ENCODE data around the gene CMTM8. TPM values are rescaled to one million over a fixed set of nuclear protein-coding genes. Genes with fewer than 3 reads are reported as not detected.

The CMTM8 gene
- total RNA-seq, 1 experiment from 2014 or later, result 9.0 TPM

DNA sequence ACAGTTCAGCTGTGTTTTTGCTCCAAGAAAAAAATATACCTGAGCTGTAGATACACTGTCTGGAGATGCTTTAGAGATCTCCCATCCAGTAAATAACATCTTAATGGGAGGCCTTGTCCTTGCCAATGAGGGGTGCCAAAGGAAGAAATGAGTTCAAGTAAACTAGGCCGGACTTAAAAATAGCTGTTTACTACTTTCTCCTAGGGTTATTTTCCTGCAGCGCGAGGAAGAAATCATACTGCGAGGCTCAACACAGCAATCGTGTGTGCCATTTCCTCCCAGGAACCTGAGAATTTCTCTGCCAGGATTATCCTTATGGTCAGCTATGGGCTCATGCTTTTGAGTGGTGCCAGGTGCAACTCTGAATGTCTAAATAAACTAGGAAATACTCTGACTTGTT, 71.9 kb downstream of the CMTM8 start:
- ChIA-PET CTCF (interaction anchor here (0.9 to 1.3 kb wide), 3 partner anchors 14 to 26 kb away, joined by 3 to 4 read pairs (median 3); no protein-coding TSS in a partner anchor), POLR2A (interaction anchor here (0.6 kb wide), 1 partner anchor 37 kb away, joined by 6 read pairs; no protein-coding TSS in a partner anchor)
- H3K4me3 Mint-ChIP-seq, result no peak overlapping the region
- peaks cover 45% of the 10 kb centered on the region for H3K4me1 Mint-ChIP-seq
- H3K27me3 Mint-ChIP-seq (ENCODE audit: low read depth), result no peaks in the 10 kb centered on the region
- ATAC-seq (no peak), DNase-seq (ENCODE audit: low spot score) (no peak)
- TF ChIP-seq, protein P1, sequence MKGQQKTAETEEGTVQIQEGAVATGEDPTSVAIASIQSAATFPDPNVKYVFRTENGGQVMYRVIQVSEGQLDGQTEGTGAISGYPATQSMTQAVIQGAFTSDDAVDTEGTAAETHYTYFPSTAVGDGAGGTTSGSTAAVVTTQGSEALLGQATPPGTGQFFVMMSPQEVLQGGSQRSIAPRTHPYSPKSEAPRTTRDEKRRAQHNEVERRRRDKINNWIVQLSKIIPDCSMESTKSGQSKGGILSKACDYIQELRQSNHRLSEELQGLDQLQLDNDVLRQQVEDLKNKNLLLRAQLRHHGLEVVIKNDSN (CRISPR knock-in tag; IDR thresholded peaks at IDR 0.05), result no peak
- TF ChIP-seq SP1 (CRISPR knock-in tag; conservative IDR thresholded peaks at IDR 0.05) (no peak), EMX1 (CRISPR knock-in tag; IDR thresholded peaks at IDR 0.05) (no peak), ZNF263 (CRISPR knock-in tag; IDR thresholded peaks at IDR 0.05; ENCODE audit: low read depth) (no peak), MXD4 (CRISPR knock-in tag; IDR thresholded peaks at IDR 0.05; ENCODE audit: borderline replicate concordance) (no peak), MYBL2 (CRISPR knock-in tag; IDR thresholded peaks at IDR 0.05) (no peak), SMAD4 (CRISPR knock-in tag; IDR thresholded peaks at IDR 0.05) (no peak), NFATC4 (CRISPR knock-in tag; IDR thresholded peaks at IDR 0.05) (no peak), TEAD4 (CRISPR knock-in tag; IDR thresholded peaks at IDR 0.05) (no peak), NR2C2 (CRISPR knock-in tag; IDR thresholded peaks at IDR 0.05) (no peak), ZNF396 (CRISPR knock-in tag; IDR thresholded peaks at IDR 0.05; ENCODE audit: borderline replicate concordance) (no peak)
- TF ChIP-seq, protein P2, sequence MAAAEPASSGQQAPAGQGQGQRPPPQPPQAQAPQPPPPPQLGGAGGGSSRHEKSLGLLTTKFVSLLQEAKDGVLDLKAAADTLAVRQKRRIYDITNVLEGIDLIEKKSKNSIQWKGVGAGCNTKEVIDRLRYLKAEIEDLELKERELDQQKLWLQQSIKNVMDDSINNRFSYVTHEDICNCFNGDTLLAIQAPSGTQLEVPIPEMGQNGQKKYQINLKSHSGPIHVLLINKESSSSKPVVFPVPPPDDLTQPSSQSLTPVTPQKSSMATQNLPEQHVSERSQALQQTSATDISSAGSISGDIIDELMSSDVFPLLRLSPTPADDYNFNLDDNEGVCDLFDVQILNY (CRISPR knock-in tag; IDR thresholded peaks at IDR 0.05), result no peak
- TF ChIP-seq, protein P3, sequence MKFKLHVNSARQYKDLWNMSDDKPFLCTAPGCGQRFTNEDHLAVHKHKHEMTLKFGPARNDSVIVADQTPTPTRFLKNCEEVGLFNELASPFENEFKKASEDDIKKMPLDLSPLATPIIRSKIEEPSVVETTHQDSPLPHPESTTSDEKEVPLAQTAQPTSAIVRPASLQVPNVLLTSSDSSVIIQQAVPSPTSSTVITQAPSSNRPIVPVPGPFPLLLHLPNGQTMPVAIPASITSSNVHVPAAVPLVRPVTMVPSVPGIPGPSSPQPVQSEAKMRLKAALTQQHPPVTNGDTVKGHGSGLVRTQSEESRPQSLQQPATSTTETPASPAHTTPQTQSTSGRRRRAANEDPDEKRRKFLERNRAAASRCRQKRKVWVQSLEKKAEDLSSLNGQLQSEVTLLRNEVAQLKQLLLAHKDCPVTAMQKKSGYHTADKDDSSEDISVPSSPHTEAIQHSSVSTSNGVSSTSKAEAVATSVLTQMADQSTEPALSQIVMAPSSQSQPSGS (CRISPR knock-in tag; IDR thresholded peaks at IDR 0.05; ENCODE audit: borderline replicate concordance, low read depth), result no peak
- TF ChIP-seq, protein P4, sequence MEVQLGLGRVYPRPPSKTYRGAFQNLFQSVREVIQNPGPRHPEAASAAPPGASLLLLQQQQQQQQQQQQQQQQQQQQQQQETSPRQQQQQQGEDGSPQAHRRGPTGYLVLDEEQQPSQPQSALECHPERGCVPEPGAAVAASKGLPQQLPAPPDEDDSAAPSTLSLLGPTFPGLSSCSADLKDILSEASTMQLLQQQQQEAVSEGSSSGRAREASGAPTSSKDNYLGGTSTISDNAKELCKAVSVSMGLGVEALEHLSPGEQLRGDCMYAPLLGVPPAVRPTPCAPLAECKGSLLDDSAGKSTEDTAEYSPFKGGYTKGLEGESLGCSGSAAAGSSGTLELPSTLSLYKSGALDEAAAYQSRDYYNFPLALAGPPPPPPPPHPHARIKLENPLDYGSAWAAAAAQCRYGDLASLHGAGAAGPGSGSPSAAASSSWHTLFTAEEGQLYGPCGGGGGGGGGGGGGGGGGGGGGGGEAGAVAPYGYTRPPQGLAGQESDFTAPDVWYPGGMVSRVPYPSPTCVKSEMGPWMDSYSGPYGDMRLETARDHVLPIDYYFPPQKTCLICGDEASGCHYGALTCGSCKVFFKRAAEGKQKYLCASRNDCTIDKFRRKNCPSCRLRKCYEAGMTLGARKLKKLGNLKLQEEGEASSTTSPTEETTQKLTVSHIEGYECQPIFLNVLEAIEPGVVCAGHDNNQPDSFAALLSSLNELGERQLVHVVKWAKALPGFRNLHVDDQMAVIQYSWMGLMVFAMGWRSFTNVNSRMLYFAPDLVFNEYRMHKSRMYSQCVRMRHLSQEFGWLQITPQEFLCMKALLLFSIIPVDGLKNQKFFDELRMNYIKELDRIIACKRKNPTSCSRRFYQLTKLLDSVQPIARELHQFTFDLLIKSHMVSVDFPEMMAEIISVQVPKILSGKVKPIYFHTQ (CRISPR knock-in tag; IDR thresholded peaks at IDR 0.05), result no peak
- no peaks in the 10 kb centered on the region for H3K36me3 Mint-ChIP-seq
- H3K27ac Mint-ChIP-seq, result no peak overlapping the region
- peaks cover 8% of the 10 kb centered on the region for H3K9me3 Mint-ChIP-seq

DNA sequence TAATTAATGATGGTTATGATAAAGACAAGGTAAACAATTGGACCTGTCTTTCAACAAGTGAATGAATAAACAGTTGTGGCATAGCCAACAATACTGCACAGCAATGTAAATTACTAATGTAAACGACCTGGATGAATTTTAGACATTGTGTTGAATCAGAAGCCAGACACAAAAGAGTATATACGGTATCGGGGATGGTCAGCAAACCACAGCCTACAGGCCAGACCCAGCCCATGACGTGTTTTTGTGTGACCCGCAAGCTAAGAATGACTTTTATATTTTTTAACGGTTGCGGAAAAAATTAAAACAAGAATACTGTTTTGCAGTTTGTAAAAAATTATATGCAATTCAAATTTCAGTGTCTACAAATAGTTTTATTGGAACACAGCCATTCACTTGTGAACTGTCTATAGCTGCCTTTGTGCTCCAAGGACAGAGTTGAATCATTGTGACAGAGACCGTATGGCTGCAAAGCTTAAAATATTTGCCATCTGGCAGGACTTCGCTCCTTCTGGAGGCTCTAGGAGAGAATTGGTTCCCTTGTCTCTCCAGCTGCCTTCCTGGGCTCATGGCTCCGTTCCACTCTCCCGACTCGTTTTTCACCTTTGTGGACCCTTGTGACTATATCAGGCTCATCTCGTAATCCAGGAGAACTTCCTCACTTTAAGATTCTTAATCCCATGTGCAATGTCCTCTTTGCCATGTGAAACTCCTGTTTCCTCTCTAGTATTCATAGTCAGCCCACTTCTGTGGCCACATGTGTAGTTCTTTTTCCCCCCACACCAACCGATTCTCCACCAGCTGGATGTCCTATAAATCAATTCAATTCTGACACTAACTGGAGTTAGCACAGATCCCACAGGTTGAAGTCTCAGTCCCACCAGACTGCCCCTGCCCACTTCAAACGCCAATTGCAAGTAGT, 72.7 kb downstream of the CMTM8 start:
- Mint-ChIP-seq H3K4me3 (no peak overlapping the region), H3K27me3 (ENCODE audit: low read depth) (no peaks in the 10 kb centered on the region), H3K27ac (peak overlapping the region; percentile 19; the same call in 1 of the 2 replicates), H3K4me1 (peaks cover 38% of the 10 kb centered on the region), H3K36me3 (no peaks in the 10 kb centered on the region), H3K9me3 (peaks cover 4% of the 10 kb centered on the region)
- POLR2A ChIA-PET, result interaction anchor here (0.5 kb wide), 1 partner anchor 131 kb away, joined by 6 read pairs; no protein-coding TSS in a partner anchor
- CTCF ChIA-PET, result interaction anchor here (1.2 to 1.3 kb wide), 5 partner anchors 23 to 135 kb away, joined by 3 to 5 read pairs (median 4); no protein-coding TSS in a partner anchor
- DNase-seq (ENCODE audit: low spot score), result no peak
- ATAC-seq, result no peak
- TF ChIP-seq, protein P5, sequence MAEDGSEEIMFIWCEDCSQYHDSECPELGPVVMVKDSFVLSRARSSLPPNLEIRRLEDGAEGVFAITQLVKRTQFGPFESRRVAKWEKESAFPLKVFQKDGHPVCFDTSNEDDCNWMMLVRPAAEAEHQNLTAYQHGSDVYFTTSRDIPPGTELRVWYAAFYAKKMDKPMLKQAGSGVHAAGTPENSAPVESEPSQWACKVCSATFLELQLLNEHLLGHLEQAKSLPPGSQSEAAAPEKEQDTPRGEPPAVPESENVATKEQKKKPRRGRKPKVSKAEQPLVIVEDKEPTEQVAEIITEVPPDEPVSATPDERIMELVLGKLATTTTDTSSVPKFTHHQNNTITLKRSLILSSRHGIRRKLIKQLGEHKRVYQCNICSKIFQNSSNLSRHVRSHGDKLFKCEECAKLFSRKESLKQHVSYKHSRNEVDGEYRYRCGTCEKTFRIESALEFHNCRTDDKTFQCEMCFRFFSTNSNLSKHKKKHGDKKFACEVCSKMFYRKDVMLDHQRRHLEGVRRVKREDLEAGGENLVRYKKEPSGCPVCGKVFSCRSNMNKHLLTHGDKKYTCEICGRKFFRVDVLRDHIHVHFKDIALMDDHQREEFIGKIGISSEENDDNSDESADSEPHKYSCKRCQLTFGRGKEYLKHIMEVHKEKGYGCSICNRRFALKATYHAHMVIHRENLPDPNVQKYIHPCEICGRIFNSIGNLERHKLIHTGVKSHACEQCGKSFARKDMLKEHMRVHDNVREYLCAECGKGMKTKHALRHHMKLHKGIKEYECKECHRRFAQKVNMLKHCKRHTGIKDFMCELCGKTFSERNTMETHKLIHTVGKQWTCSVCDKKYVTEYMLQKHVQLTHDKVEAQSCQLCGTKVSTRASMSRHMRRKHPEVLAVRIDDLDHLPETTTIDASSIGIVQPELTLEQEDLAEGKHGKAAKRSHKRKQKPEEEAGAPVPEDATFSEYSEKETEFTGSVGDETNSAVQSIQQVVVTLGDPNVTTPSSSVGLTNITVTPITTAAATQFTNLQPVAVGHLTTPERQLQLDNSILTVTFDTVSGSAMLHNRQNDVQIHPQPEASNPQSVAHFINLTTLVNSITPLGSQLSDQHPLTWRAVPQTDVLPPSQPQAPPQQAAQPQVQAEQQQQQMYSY (CRISPR knock-in tag; IDR thresholded peaks at IDR 0.05), result no peak
- TF ChIP-seq, protein P4 (CRISPR knock-in tag; IDR thresholded peaks at IDR 0.05), result no peak
- TF ChIP-seq, protein P6, sequence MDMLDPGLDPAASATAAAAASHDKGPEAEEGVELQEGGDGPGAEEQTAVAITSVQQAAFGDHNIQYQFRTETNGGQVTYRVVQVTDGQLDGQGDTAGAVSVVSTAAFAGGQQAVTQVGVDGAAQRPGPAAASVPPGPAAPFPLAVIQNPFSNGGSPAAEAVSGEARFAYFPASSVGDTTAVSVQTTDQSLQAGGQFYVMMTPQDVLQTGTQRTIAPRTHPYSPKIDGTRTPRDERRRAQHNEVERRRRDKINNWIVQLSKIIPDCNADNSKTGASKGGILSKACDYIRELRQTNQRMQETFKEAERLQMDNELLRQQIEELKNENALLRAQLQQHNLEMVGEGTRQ (CRISPR knock-in tag; IDR thresholded peaks at IDR 0.05), result no peak
- no peak for TF ChIP-seq FOXJ3 (CRISPR knock-in tag; IDR thresholded peaks at IDR 0.05; ENCODE audit: borderline replicate concordance)
- TF ChIP-seq, protein P7, sequence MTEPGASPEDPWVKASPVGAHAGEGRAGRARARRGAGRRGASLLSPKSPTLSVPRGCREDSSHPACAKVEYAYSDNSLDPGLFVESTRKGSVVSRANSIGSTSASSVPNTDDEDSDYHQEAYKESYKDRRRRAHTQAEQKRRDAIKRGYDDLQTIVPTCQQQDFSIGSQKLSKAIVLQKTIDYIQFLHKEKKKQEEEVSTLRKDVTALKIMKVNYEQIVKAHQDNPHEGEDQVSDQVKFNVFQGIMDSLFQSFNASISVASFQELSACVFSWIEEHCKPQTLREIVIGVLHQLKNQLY (CRISPR knock-in tag; IDR thresholded peaks at IDR 0.05), result no peak
